ENCODE results near the gene PPP2R2B. TPM values are rescaled to one million over a fixed set of nuclear protein-coding genes. Genes with fewer than 3 reads are reported as not detected.

The PPP2R2B gene
- polyA plus RNA-seq, 1 donor (not counting 4 experiments of a cell fraction or from before 2014, with no cell fraction given) = 0.33 TPM

- dilution Hi-C loops (cut with MboI; ENCODE audit: extremely low pct_ligation_motif_present, low sequenced_read_pairs) = no loop called here
- no peak for TF ChIP-seq CTCF (optimal IDR thresholded peaks at IDR 0.05 in 1 of 3, IDR thresholded peaks at IDR 0.05 in 1 of 3, conservative IDR thresholded peaks at IDR 0.05 in 1 of 3; ENCODE audit: extremely low read depth in 1 of 3, insufficient read depth in 2 of 3, low read length in 3 of 3)
- no peak for TF ChIP-seq EZH2 (IDR thresholded peaks at IDR 0.05; ENCODE audit: low read length)
- H3K27me3 ChIP-seq (ENCODE audit: control insufficient read depth, extremely low read depth, insufficient read depth, low read length) = no peaks in the 10 kb centered on the region
- no peak for FAIRE-seq
- H2AFZ ChIP-seq (ENCODE audit: control insufficient read depth, low read length) = no peak overlapping the region
- no peaks in the 10 kb centered on the region for H3K4me1 ChIP-seq (ENCODE audit: control insufficient read depth, extremely low read depth, insufficient read depth, low read length)
- H3K36me3 ChIP-seq (ENCODE audit: control insufficient read depth in 2 of 2, extremely low read depth in 1 of 2, insufficient read depth in 2 of 2, low read length in 2 of 2) = no peaks in the 10 kb centered on the region
- H3K9me1 ChIP-seq (ENCODE audit: control insufficient read depth, extremely low read depth, insufficient read depth, low read length) = no peaks in the 10 kb centered on the region
- H3K79me2 ChIP-seq (ENCODE audit: control insufficient read depth, insufficient read depth, low read length) = no peaks in the 10 kb centered on the region
- no peak overlapping the region for H3K27ac ChIP-seq (ENCODE audit: control insufficient read depth, insufficient read depth, low read length)
- H3K4me3 ChIP-seq (ENCODE audit: control insufficient read depth in 2 of 3, extremely low read depth in 1 of 3, insufficient read depth in 2 of 3, low read depth in 1 of 3, low read length in 3 of 3) = no peak overlapping the region
- H4K20me1 ChIP-seq (ENCODE audit: control insufficient read depth, extremely low read depth, insufficient read depth, low read length) = no peaks in the 10 kb centered on the region
- H3K9me3 ChIP-seq (ENCODE audit: control insufficient read depth, low read depth, low read length) = no peaks in the 10 kb centered on the region
- H3K9ac ChIP-seq (ENCODE audit: control insufficient read depth, extremely low read depth, insufficient read depth, low read length) = no peak overlapping the region
- no peak overlapping the region for H3K4me2 ChIP-seq (ENCODE audit: control insufficient read depth, extremely low read depth, insufficient read depth, low read depth, low read length)
- DNase-seq (ENCODE audit: low read depth, low spot score) = no peak
These were observed 93.5 kb downstream of the PPP2R2B start for GRCh38 chr5:146785065-146785464.

- no peak overlapping the region for H3K27ac ChIP-seq (ENCODE audit: control insufficient read depth, insufficient read depth, low read length)
- no peak for TF ChIP-seq CTCF (optimal IDR thresholded peaks at IDR 0.05 in 1 of 3, IDR thresholded peaks at IDR 0.05 in 1 of 3, conservative IDR thresholded peaks at IDR 0.05 in 1 of 3; ENCODE audit: extremely low read depth in 1 of 3, insufficient read depth in 2 of 3, low read length in 3 of 3)
- TF ChIP-seq EZH2 (IDR thresholded peaks at IDR 0.05; ENCODE audit: low read length) = no peak
- H4K20me1 ChIP-seq (ENCODE audit: control insufficient read depth, extremely low read depth, insufficient read depth, low read length) = no peaks in the 10 kb centered on the region
- H3K9me1 ChIP-seq (ENCODE audit: control insufficient read depth, extremely low read depth, insufficient read depth, low read length) = no peaks in the 10 kb centered on the region
- H3K4me3 ChIP-seq (ENCODE audit: control insufficient read depth in 2 of 3, extremely low read depth in 1 of 3, insufficient read depth in 2 of 3, low read depth in 1 of 3, low read length in 3 of 3) = no peak overlapping the region
- no peak overlapping the region for H3K4me2 ChIP-seq (ENCODE audit: control insufficient read depth, extremely low read depth, insufficient read depth, low read depth, low read length)
- H3K79me2 ChIP-seq (ENCODE audit: control insufficient read depth, insufficient read depth, low read length) = no peaks in the 10 kb centered on the region
- FAIRE-seq (no peak), DNase-seq (ENCODE audit: low read depth, low spot score) (no peak)
- no peaks in the 10 kb centered on the region for H3K4me1 ChIP-seq (ENCODE audit: control insufficient read depth, extremely low read depth, insufficient read depth, low read length)
- no peak overlapping the region for H2AFZ ChIP-seq (ENCODE audit: control insufficient read depth, low read length)
- H3K9me3 ChIP-seq (ENCODE audit: control insufficient read depth, low read depth, low read length) = no peaks in the 10 kb centered on the region
- dilution Hi-C loops (cut with MboI; ENCODE audit: extremely low pct_ligation_motif_present, low sequenced_read_pairs) = no loop called here
- H3K27me3 ChIP-seq (ENCODE audit: control insufficient read depth, extremely low read depth, insufficient read depth, low read length) = no peaks in the 10 kb centered on the region
- no peaks in the 10 kb centered on the region for H3K36me3 ChIP-seq (ENCODE audit: control insufficient read depth in 2 of 2, extremely low read depth in 1 of 2, insufficient read depth in 2 of 2, low read length in 2 of 2)
- H3K9ac ChIP-seq (ENCODE audit: control insufficient read depth, extremely low read depth, insufficient read depth, low read length) = no peak overlapping the region
These were observed 97.4 kb downstream of the PPP2R2B start for GRCh38 chr5:146781157-146781556.
